Frontal cortex (tissue), 4 donors: ENCODE results near the gene ANO6. TPM values are rescaled to one million over a fixed set of nuclear protein-coding genes. Genes with fewer than 3 reads are reported as not detected.
"Not testable (repeated sequence)": the region's sequence is repeated elsewhere in the genome, so short reads cannot be mapped to it uniquely, and the experiment has no call there.

Experiments used
- DNase-seq, 2 donors: peaks; one replicate each; pipeline ENCODE4 v3.0.0; 2012; ENCODE audit warnings: low spot score in 2 of 2
- FAIRE-seq: peaks from 2 replicates; lab custom pipeline; 2012; peaks lifted over from hg19 to GRCh38; lab: Jason Lieb, UNC
- total RNA-seq: library from RNA; depleted of rRNA; stranded (reverse); fragments of >200 nt; gene quantifications from one replicate; pipeline ENCODE4 v1.2.3, GENCODE V29; 2014
- donor health status: control.
- donor health status: control.
- donor health status: control.

The ANO6 gene
- total RNA-seq, 1 donor from 2014 or later = 9.4 TPM

DNA sequence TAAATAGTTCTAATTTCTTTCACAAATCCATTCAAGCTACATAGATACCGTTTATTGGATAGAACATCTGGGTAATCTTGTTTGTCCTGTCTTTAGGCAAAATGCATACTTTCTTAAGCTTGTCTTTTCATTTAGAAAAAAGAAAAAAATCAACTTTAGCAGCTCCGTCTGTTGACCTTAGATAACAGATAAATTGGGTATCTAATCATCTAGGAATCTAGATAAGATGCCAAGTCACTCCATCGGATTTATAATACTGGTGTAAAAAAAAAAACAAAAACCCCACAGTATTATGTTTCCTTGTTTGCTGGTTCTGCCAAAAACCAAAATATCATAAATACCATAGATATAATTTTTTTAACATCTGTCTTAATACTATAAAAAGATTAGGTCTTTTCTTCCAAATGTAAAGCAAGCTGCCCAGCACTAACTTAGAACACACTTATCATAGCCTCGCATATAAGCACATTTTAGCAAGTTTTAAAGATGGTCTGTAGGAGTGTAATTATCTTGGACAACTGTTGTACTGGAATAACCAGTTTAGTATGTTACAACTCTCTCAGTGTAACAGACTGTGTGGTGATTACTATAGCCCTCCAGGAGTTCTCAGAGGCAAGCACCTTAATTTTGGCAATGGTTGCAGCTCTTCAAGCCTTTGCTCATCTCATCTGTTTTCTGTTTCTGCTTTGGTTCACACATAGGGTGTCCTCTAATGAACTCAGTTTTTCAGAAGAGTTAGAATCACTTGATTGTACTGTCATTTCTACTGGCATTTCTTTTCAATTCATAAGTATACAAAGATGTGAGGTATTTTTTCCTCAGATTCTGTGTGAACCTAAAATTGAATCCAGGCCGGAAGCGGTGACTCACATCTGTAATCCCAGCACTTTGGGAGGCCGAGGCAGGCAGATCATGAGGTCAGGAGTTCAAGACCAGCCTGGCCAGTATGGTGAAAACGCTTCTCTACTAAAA lies 83.1 kb downstream of the ANO6 start:
- DNase-seq = no peak
- FAIRE-seq = no peak

DNA sequence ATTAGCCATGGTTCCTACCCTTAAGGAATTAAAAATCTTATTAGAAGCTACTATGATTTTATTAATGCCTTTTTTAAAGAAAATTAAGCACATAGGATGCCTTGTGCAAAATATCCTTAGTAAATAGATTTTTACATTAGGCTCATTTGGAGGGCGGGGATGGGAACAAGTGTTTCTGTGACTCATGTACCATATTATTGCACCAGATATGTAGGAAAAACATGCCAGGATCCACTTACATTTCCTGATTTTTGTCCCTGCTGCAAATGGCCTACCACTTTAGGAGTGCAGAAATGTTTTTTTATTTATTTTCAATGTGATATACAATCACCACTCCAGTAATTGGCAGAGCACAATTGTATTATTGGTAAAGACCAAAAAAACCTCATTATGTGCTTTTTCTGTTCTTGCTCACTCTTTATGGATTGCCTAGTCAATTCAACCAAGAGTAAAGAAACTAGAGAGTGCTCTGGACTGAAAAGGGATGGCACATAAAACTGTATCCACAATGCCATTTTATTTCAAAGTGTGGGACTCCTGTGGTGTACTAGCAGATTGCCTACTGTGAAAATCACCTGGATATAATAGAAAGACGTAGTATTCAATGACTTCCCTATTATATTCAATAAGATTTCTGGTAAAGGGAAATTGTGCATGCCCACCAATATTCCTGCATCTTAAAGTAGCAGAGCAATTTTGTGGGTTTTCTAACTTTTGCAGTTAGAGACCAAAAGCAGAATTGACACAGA lies 86.9 kb downstream of the ANO6 start:
- DNase-seq = no peak
- FAIRE-seq = no peak

DNA sequence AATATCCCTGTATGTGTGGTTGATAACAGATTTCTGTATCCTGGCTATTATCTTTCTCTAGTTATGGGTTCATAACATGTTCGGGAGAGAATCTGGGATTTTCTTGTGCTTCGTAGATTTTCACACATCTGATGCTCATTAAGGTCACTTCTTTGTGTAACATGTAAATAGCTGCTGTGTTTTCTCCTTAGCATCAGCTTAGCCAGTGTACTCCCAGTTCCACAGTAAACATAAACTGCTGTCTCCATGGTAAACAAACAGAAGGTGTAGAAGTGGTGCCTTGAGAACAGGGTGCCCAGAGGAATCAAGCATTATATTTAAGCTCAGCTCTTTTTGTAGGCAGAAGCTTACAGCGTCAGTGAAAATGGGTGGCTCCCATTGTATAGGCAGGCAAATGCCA lies 88.0 kb downstream of the ANO6 start:
- DNase-seq (no peak), FAIRE-seq (no peak)

DNA sequence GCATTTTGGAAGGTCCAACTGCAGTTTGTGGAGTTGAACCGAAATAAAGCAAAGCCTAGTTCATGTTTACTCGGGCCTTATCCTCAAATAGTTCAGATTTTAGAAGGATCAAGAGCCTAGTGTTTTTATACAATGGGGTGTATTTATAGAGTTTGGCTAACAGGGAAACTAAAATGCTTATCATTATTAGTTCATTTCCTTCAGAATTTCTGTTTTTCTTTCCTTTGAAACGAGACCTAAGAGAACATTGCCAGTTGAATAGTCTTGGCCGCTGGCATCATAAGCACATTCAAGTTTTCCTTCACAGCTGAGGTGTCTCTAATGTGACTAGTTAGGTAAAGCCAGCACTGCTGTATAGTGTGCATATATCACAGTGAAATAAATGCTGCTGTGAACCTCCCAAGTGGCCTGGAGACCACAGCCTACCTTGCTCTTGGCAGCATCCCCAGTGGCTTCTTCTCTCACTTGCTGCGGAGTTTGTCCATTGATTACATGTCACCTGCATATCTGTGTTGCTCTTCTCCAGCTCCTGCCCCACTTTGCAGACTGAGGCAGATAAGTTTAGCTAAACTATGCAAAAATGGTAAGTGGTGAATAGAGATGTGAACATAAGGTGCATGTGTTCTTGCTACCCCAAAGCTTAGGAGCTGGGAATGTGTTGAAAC lies 88.8 kb downstream of the ANO6 start:
- FAIRE-seq (no peak), DNase-seq (no peak)

DNA sequence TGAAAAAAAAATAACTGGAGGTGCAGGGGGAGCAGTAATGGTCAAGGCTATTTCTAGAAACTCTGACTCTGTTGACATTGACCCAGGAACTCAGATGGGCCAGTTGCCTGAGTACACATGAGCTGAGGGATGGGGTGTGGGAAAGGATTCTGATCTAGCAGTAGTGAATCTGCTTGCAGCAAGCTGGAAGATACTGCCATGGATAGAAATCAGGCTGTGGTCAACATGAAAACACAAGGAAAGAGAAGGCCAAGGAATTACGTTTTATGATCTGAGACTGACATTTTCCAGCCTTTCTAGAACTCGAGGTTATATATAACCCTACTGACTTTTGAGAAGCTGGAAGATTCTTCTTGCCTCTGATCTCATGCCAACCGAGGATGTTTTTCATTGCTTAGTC lies 90.0 kb downstream of the ANO6 start:
- FAIRE-seq (no peak), DNase-seq (no peak)

DNA sequence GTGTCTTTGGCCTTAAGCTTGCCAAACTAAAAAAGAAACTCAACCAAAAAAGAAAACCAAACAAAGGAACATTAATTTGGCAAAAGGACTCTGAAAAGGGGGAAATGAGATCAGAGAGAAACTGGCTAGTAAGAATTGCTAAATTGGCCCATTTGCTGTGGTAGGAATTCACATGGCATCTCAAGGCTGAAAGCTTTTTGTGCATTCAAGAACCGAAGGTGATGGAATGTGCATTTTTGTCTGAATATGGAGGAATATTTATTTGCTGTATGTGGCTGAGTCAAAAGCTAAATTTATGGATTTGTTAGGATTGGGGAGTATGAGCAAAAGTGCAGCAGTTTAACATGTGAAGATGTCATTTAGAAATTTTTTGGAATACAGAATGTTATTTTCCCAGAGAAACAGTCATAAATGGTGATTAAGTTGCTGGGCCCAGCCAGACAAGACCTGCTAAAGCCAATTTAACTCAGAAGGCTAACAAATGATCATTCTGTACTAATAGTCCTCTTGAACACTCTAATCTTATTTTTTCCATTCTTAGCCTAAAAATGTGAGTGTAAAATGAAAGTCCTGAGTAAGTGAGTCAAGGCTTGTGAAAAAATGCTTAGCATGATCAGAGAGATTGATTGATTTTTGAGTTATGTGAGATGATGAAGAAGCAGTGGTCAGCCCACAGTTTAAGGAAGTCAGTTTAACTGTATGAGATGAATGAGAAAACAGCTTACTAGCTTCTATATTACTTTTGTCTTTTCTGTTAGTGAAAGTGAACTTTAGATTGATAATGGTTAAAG lies 94.1 kb downstream of the ANO6 start:
- FAIRE-seq (no peak), DNase-seq (no peak)

DNA sequence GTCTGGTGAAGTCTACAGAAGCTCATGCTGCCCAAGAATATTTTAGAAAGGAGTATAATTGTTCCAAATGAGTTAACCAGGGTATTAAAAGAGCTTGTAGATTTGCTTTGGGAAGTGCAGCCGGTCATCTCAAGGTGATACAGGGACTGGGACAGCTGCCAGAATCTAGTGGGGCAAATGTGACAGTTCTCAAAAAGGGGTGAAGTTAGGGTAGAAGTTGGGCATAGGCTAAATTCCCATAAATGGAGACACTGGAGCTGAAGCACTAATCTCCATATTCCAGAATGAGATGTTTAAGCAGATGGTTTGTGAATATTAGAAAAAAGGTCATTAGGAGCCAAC lies 94.7 kb downstream of the ANO6 start:
- no peak for DNase-seq

DNA sequence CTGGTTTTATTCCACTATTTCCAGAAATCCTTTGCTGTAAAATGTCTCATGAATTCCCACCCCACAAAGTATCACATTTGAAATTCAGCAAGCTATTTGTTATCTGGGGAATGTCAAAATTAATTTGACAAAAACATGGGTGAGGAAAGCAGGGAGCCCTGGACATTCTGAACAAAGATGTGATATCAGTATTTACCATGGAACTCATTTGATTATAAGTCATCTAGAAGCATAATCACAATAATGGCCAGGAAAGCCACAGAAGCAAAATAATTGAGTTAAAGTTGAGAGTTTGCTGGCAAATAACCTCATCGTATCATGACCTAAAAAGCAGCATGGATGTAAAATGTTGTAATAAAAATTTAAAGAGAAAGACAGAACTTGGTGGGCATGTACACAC lies 96.1 kb downstream of the ANO6 start:
- no peak for DNase-seq
- no peak for FAIRE-seq

More for the DNA sequence above, 94.7 kb downstream of the ANO6 start:
- FAIRE-seq = no peak

DNA sequence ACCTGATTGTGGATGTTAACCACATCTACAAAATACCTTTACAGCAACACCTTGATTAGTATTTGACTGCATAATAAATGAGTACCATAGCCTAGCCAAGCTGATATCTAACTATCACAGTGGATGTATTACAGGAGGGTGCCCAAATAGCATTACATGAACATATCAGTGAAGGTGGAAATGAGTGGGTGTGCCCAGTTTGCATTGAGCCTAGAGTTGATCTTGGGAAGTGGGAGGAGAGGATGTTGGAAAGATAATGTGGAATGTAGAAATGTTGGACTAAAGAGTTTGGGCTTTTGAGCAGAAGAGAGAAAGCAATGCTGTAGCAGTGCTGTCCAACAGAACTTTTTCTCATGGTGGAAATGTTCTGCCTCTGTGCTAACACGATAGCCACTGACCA lies 98.9 kb downstream of the ANO6 start:
- DNase-seq (no peak), FAIRE-seq (no peak)

DNA sequence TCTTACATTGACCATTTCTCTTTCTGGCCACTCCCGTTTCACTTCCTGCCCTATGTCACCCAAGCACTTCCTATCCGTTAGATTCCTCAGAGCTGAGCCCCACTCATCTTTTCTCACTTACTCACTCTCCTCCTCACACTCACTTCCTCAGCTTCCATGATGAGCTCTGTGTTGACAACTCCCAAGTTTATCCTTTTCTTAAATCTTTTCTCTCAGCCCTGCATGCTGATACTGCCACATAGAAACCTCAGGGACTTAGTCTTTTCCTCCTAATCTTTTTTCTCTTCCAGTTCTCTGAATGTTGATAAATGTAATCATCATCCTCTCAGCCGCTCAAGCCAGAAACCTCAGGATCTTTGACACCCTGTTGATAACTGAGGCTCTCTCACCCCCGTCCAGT lies 99.6 kb downstream of the ANO6 start:
- no peak for FAIRE-seq

DNA sequence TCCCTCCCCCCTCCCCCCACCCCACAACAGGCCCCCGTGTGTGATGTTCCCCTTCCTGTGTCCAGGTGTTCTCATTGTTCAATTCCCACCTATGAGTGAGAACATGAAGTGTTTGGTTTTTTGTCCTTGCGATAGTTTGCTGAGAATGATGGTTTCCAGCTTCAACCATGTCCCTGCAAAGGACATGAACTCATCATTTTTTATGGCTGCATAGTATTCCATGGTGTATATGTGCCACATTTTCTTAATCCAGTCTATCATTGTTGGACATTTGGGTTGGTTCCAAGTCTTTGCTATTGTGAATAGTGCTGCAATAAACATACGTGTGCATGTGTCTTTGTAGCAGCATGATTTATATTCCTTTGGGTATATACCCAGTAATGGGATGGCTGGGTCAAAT lies 101.4 kb downstream of the ANO6 start:
- not testable (repeated sequence) for DNase-seq, FAIRE-seq

More for the DNA sequence above, 99.6 kb downstream of the ANO6 start:
- no peak for DNase-seq

DNA sequence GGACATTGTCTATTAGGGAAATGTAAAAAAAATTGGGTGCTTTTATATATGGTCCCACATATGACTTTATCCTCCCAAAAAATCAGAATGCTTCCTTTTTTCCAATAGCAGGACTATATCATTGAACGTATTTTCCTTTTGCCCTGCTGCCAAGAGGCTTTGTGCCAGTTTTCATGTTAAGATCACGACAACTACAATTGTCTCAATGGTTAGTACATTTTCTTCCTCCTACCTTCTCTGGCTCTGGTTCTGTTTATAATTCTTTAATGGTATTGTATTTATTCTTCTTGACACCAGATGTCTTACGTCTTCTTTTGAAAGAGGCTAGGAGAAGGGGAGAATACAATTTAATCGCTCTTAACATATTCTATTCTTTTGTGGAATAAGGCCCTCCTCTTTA lies 106.9 kb downstream of the ANO6 start:
- FAIRE-seq (no peak), DNase-seq (no peak)

DNA sequence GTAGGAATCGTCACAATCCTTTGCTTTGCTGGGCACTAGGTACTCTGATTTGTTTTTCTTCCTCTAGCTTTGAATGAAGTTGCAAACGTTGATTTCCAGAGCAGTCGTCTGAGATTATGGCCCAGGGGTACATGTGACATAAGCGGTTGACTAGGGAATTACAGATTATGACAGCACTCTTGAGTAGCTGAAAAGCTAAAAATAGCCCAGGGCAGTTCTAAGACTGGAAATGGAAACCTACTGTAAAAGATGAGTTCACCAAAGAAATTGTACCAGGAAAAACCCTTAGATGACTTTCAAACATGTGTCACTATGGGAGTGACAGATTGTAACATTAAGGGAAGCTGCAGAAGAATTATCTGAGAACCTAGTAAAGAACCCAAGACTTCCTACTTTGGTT lies 108.5 kb downstream of the ANO6 start:
- no peak for FAIRE-seq
- DNase-seq = no peak

DNA sequence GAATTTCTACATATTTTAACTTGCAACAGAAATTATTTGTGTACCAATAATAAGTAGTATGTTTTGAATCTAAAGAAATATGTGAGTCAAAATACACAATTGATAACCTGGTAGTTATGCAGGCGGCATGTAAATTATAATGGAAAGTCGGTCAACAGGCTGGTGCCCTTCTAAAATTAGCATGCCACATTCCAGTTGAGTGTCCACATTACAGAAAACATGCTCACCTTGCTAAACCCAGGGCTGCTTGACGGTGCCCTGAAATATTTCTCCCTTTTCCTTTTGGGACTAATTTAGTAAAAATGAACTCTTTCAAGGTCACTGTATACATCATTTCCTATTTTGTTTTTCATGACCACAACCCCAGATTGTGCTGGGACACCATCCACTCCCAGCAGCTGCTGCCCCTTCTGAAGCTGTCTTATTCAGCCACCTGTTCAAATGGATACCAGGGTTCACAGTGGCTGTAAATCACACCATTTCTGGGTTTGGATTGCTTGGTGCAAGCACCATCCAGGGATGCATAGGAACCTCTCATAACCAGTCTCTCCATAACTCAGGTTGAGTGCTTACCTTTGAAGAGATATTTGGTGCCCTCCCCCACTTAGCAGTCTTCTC lies 110.6 kb downstream of the ANO6 start:
- FAIRE-seq = no peak

DNA sequence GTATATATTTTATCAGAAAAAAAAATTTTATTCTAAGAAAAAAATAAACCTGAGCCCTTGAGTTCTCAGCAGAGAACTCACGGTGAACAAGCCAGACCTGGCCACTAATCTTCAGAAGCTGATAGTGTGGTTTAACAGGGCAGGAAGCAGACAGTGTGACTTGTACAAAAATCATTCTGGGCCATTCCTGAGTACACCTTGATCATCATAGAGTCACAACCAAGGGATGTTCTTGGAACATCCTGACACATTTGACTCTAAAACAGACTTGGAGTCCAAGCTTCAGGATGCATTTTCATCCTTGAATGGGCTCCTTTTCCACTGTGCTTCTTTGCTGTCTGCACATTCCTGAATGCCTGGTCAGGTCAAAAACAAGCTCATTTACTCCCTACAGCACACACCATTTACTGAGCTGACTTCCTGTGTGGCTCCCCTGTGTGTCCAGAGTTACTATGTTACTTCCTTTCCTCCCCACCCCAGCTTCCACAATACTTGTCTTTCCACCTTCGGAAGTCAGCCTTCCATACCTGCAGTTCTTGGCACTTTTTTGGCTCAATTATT lies 112.0 kb downstream of the ANO6 start:
- DNase-seq (no peak), FAIRE-seq (no peak)

More for the DNA sequence above, 110.6 kb downstream of the ANO6 start:
- DNase-seq = no peak

DNA sequence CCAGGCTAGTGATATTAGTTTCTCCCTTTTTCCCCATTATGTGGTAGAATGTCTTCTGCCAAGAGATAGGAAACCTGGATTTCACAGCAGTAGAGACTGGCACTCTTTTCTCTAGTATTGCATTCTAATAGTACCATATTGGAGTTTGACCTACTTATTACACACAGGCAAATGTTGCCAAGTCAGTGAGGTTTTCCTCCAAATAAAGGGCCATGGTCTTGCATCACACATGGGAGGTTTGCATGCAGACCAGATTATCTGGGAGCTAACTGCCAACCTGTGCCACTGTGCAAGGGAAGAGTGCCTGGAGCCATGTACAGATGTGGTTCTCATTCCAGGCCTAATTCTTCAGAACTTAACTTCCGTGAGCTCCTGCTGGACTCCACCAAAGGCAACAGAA lies 113.3 kb downstream of the ANO6 start:
- FAIRE-seq (no peak), DNase-seq (no peak)

DNA sequence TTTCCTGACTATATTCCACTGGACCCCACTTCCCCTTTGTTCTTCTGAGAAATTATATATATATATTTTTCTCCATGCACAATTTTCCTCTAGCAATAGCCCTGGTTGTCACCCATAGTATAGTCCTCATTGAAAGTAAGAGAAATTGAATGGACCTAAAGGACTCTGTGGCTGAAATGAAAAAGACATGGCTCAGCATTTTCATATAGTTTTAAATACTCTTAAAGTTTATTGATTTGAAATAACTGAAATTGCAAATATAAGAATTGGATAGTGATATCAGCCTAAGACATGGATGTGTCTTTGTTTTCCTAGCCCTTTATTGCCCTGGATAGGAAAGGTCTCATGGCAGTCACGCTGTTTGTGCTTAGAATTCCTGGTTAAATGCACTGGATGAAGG lies 113.8 kb downstream of the ANO6 start:
- FAIRE-seq (no peak), DNase-seq (no peak)

DNA sequence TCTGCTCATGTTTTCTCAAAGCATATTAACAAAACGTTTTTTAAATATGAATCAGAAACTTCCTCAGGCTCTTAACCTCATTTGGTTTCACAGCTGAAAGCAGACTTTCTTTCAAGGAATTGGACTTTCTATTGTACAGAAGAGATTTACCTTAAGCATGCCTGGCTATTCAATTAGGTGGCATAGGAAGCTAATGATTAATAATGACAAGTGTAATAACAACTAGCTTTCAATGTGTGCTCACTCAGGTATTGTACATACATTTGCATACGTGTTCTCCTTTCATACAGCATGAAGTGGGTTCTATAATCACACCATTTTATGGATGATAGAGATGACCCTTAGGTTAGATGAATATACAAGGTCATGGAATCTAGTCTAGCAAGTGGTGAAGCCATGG lies 115.7 kb downstream of the ANO6 start:
- no peak for FAIRE-seq

DNA sequence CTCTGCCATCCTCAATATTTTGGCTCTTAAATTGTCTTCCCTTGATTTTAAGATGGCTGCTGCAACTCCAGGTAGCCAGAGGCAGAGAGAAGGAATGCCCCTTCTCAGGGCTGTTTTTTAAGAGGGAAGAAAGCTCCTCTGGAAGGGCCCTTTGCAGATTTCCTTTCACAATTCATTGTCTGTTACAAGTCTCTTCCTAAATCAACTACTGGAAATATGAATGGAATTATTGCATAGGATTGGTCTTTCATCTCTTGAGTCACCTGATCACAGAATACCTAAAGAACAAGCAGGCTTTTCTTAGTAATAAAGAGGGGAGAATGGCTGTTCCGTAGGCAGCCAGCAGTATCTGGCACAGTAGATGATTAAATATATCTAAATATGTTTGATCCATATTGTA lies 118.5 kb downstream of the ANO6 start:
- DNase-seq (no peak), FAIRE-seq (no peak)

More for the DNA sequence above, 115.7 kb downstream of the ANO6 start:
- no peak for DNase-seq
